ENCODE measurements around the gene L1CAM.

DNA sequence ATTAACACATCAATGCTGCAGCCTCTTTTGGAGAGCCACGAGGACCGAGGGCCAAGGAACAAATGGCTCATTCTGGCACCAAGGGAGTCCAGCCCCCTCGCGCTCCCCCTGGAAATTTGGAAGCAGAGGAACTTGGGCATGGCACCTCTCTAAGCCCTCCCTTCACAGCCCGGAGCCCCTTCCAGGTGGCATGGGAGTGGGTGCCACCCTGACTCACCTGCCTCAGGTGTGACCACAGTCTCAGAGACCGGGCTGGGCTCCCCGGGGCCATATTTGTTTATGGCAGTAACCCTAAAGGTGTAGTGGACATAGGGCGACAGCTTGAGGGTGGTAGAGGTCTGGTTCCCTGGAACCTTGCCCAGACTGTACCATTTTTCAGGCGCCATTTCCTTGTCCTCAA is 18.8 kb downstream of the L1CAM start:
- TF ChIP-seq TAF1 (IDR thresholded peaks at IDR 0.05; ENCODE audit: borderline replicate concordance, insufficient read depth, low read length) (no peak), POLR2AphosphoS5 (IDR thresholded peaks at IDR 0.05; ENCODE audit: low read depth, low read length) (no peak), SIN3A (IDR thresholded peaks at IDR 0.05; ENCODE audit: borderline replicate concordance, insufficient read depth, low read length) (no peak), FOXP2 (optimal IDR thresholded peaks at IDR 0.05; ENCODE audit: borderline replicate concordance, extremely low read depth, extremely low read length, insufficient read depth) (no peak)
- TF ChIP-seq, protein P1, sequence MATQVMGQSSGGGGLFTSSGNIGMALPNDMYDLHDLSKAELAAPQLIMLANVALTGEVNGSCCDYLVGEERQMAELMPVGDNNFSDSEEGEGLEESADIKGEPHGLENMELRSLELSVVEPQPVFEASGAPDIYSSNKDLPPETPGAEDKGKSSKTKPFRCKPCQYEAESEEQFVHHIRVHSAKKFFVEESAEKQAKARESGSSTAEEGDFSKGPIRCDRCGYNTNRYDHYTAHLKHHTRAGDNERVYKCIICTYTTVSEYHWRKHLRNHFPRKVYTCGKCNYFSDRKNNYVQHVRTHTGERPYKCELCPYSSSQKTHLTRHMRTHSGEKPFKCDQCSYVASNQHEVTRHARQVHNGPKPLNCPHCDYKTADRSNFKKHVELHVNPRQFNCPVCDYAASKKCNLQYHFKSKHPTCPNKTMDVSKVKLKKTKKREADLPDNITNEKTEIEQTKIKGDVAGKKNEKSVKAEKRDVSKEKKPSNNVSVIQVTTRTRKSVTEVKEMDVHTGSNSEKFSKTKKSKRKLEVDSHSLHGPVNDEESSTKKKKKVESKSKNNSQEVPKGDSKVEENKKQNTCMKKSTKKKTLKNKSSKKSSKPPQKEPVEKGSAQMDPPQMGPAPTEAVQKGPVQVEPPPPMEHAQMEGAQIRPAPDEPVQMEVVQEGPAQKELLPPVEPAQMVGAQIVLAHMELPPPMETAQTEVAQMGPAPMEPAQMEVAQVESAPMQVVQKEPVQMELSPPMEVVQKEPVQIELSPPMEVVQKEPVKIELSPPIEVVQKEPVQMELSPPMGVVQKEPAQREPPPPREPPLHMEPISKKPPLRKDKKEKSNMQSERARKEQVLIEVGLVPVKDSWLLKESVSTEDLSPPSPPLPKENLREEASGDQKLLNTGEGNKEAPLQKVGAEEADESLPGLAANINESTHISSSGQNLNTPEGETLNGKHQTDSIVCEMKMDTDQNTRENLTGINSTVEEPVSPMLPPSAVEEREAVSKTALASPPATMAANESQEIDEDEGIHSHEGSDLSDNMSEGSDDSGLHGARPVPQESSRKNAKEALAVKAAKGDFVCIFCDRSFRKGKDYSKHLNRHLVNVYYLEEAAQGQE (IDR thresholded peaks at IDR 0.05; ENCODE audit: insufficient read depth in 1 of 2, low read depth in 2 of 2, low read length in 2 of 2) = no peak
